H9 (cell line): ENCODE data around the gene MAPKAP1. TPM values are rescaled to one million over a fixed set of nuclear protein-coding genes. Genes with fewer than 3 reads are reported as not detected.

Source experiments
- DNase-seq: peaks from one replicate; pipeline ENCODE4 v3.0.0-alpha.2; 2017
- H2AFZ ChIP-seq: one replicate; pipeline ENCODE4 v1.6.1; 2013; ENCODE audit warnings: mild to moderate bottlenecking, low read length, control low read depth, moderate library complexity
- H2AK5ac ChIP-seq: 2 replicates; pipeline ENCODE4 v1.6.1; 2013; ENCODE audit warnings: low read length, control low read depth, mixed read lengths; ENCODE audit not compliant: insufficient read length
- H2BK120ac ChIP-seq: one replicate; pipeline ENCODE4 v1.6.1; 2013; ENCODE audit warnings: low read depth, mild to moderate bottlenecking, low read length, control low read depth, inconsistent platforms; ENCODE audit not compliant: poor library complexity, severe bottlenecking
- H2BK12ac ChIP-seq: 2 replicates; pipeline ENCODE4 v1.6.1; 2013; ENCODE audit warnings: low read length, control low read depth, mixed read lengths, low read depth; ENCODE audit not compliant: insufficient read length
- H2BK15ac ChIP-seq: 2 replicates; pipeline ENCODE4 v1.6.1; 2013; ENCODE audit warnings: low read depth, low read length, control low read depth
- H2BK20ac ChIP-seq: one replicate; pipeline ENCODE4 v1.6.1; 2013; ENCODE audit warnings: low read depth, mild to moderate bottlenecking, low read length, control low read depth, inconsistent platforms; ENCODE audit not compliant: poor library complexity, severe bottlenecking
- H2BK5ac ChIP-seq: 2 replicates; pipeline ENCODE4 v1.6.1; 2013; ENCODE audit warnings: low read length, control low read depth, mixed read lengths; ENCODE audit not compliant: insufficient read length
- H3K14ac ChIP-seq: 2 replicates; pipeline ENCODE4 v1.6.1; 2013; ENCODE audit warnings: low read length, control low read depth; ENCODE audit not compliant: insufficient read depth
- H3K18ac ChIP-seq: 2 replicates; pipeline ENCODE4 v1.6.1; 2013; ENCODE audit warnings: low read depth, mild to moderate bottlenecking, mixed read lengths, low read length, control low read depth; ENCODE audit not compliant: insufficient read length
- H3K23ac ChIP-seq: 2 replicates; pipeline ENCODE4 v1.6.1; 2013; ENCODE audit warnings: low read length, control low read depth, mixed read lengths, low read depth; ENCODE audit not compliant: insufficient read length
- H3K23me2 ChIP-seq: 2 replicates; pipeline ENCODE4 v1.6.1; 2013; ENCODE audit warnings: low read depth, mild to moderate bottlenecking, mixed read lengths, low read length, control low read depth; ENCODE audit not compliant: insufficient read length, poor library complexity, severe bottlenecking
- H3K27ac ChIP-seq: 2 replicates; pipeline ENCODE4 v1.5.1; 2013; ENCODE audit warnings: low read length, control low read depth, mixed read lengths, low read depth; ENCODE audit not compliant: insufficient read length
- H3K27me3 ChIP-seq: 2 replicates; pipeline ENCODE4 v1.6.1; 2013; ENCODE audit warnings: low read length, control low read depth, inconsistent platforms; ENCODE audit not compliant: insufficient read depth
- H3K4ac ChIP-seq: 2 replicates; pipeline ENCODE4 v1.6.1; 2013; ENCODE audit warnings: low read depth, mild to moderate bottlenecking, control low read depth, inconsistent platforms, low read length, moderate library complexity
- H3K4me1 ChIP-seq: 2 replicates; pipeline ENCODE4 v1.6.1; 2013; ENCODE audit warnings: low read length, control low read depth, inconsistent platforms; ENCODE audit not compliant: insufficient read depth
- H3K4me2 ChIP-seq: 2 replicates; pipeline ENCODE4 v1.6.1; 2013; ENCODE audit warnings: low read length, control low read depth, mixed read lengths; ENCODE audit not compliant: insufficient read length, insufficient read depth
- H3K56ac ChIP-seq: 2 replicates; pipeline ENCODE4 v1.6.1; 2013; ENCODE audit warnings: low read depth, mild to moderate bottlenecking, mixed read lengths, low read length, control low read depth; ENCODE audit not compliant: insufficient read length
- H3K79me1 ChIP-seq: 2 replicates; pipeline ENCODE4 v1.6.1; 2013; ENCODE audit warnings: low read depth, mild to moderate bottlenecking, moderate library complexity, low read length, control low read depth, inconsistent platforms; ENCODE audit not compliant: insufficient read depth, poor library complexity, severe bottlenecking
- H3K79me2 ChIP-seq: 2 replicates; pipeline ENCODE4 v1.6.1; 2013; ENCODE audit warnings: low read length, control low read depth, inconsistent platforms; ENCODE audit not compliant: insufficient read depth
- H3K9ac ChIP-seq: 2 replicates; pipeline ENCODE4 v1.6.1; 2013; ENCODE audit warnings: low read length, control low read depth, mixed read lengths; ENCODE audit not compliant: insufficient read length; ENCODE audit errors: extremely low read depth
- H3K9me3 ChIP-seq: one replicate; pipeline ENCODE4 v1.6.1; 2013; ENCODE audit warnings: low read depth, low read length, inconsistent platforms; ENCODE audit not compliant: control insufficient read depth
- H3T11ph ChIP-seq: one replicate; pipeline ENCODE4 v1.6.1; 2013; ENCODE audit warnings: mild to moderate bottlenecking, low read length, control low read depth, inconsistent platforms
- H4K20me1 ChIP-seq: one replicate; pipeline ENCODE4 v1.6.1; 2013; ENCODE audit not compliant: control insufficient read depth, insufficient read length, insufficient read depth
- H4K5ac ChIP-seq: 2 replicates; pipeline ENCODE4 v1.6.1; 2013; ENCODE audit warnings: low read depth, mild to moderate bottlenecking, mixed read lengths, low read length, control low read depth; ENCODE audit not compliant: insufficient read length
- H4K8ac ChIP-seq: replicated peaks from 2 replicates; pipeline ENCODE4 v1.6.1; 2013; ENCODE audit warnings: low read length, control low read depth, mixed read lengths, low read depth; ENCODE audit not compliant: insufficient read length
- H4K91ac ChIP-seq: 2 replicates; pipeline ENCODE4 v1.6.1; 2013; ENCODE audit warnings: low read depth, mild to moderate bottlenecking, moderate library complexity, mixed read lengths, low read length, control low read depth; ENCODE audit not compliant: insufficient read length
- H3K27ac Mint-ChIP-seq, 3 experiments: 2 replicates in 2 of 3; 3 replicates in 1 of 3; pipeline ENCODE4 v1.8.0; 2020 to 2021; ENCODE audit warnings: mixed read lengths in 3 of 3, mild to moderate bottlenecking in 1 of 3, moderate library complexity in 1 of 3
- H3K27me3 Mint-ChIP-seq: 2 replicates; pipeline ENCODE4 v1.8.0; 2021; ENCODE audit warnings: low read depth, mild to moderate bottlenecking, moderate library complexity, mixed read lengths
- H3K36me3 Mint-ChIP-seq, 3 experiments: 2 replicates in 2 of 3; 3 replicates in 1 of 3; pipeline ENCODE4 v1.8.0; 2020 to 2021; ENCODE audit warnings: low read depth in 3 of 3, mixed read lengths in 3 of 3; ENCODE audit not compliant: insufficient read depth in 1 of 3
- H3K4me1 Mint-ChIP-seq, 2 experiments: 2 replicates each; pipeline ENCODE4 v1.8.0; 2020; ENCODE audit warnings: mixed read lengths in 2 of 2
- H3K4me3 Mint-ChIP-seq, 2 experiments: 2 replicates in 1 of 2; 3 replicates in 1 of 2; pipeline ENCODE4 v1.8.0; 2020 to 2021; ENCODE audit warnings: mild to moderate bottlenecking in 2 of 2, mixed read lengths in 2 of 2, moderate library complexity in 1 of 2
- H3K9me3 Mint-ChIP-seq, 2 experiments: 2 replicates in 1 of 2; 3 replicates in 1 of 2; pipeline ENCODE4 v1.8.0; 2020; ENCODE audit warnings: mild to moderate bottlenecking in 2 of 2, mixed read lengths in 2 of 2, moderate library complexity in 1 of 2
- CTCF ChIP-seq: fragments of 200-600 bp; sonication (generic); conservative IDR thresholded peaks from 3 replicates; pipeline ENCODE4 v1.8.0; 2021; ENCODE audit warnings: antibody characterized with exemption, mild to moderate bottlenecking
- WGBS: extraction: QIAGEN DNeasy Blood & Tissue Kit; methylation state at CpG from one replicate; pipeline ENCODE4 v1.1.7; 2013; ENCODE audit warnings: missing lambda C conversion rate, low lambda C conversion rate, mixed read lengths; ENCODE audit not compliant: insufficient read length; ENCODE audit errors: extremely low coverage; 5-methylcytosine and 5-hydroxymethylcytosine counted together
- total RNA-seq: library from RNA; stranded (reverse); gene quantifications from 2 replicates; pipeline ENCODE4 v1.2.1, GENCODE V29; 2021

Gene MAPKAP1
- total RNA-seq, 1 experiment from 2014 or later, result 97.0 TPM

- Histone ChIP-seq H2BK120ac (no peak overlapping the region), H2BK15ac (no peak overlapping the region), H3K4me1 (no peaks in the 10 kb centered on the region; the same call in 1 of the 2 replicates), H4K5ac (no peak overlapping the region), H2BK5ac (no peak overlapping the region), H2AFZ (no peak overlapping the region), H2AK5ac (no peak overlapping the region), H3K79me1 (no peaks in the 10 kb centered on the region), H3K9ac (no peak overlapping the region), H3K27me3 (no peaks in the 10 kb centered on the region), H3K4ac (no peak overlapping the region), H3T11ph (no peak overlapping the region), H4K20me1 (no peaks in the 10 kb centered on the region), H3K18ac (no peak overlapping the region), H4K91ac (no peak overlapping the region), H3K23ac (no peak overlapping the region), H2BK20ac (no peak overlapping the region), H4K8ac (no peak overlapping the region), H3K9me3 (no peaks in the 10 kb centered on the region), H2BK12ac (no peak overlapping the region), H3K14ac (no peak overlapping the region), H3K79me2 (no peaks in the 10 kb centered on the region), H3K27ac (no peak overlapping the region), H3K56ac (no peak overlapping the region), H3K4me2 (no peak overlapping the region), H3K23me2 (no peaks in the 10 kb centered on the region)
- Mint-ChIP-seq H3K36me3 (no peaks in the 10 kb centered on the region; a peak in 2 of 7 replicates), H3K9me3 (no peaks in the 10 kb centered on the region), H3K4me3 (no peak overlapping the region), H3K4me1 (peaks cover 5 to 13% of the 10 kb centered on the region in 2 experiments), H3K27me3 (no peaks in the 10 kb centered on the region), H3K27ac (no peak overlapping the region; a peak in 1 of 7 replicates)
- WGBS, result no CpG with 5 or more reads among the region's 24 CpGs
- DNase-seq, result peak; percentile 14
- no peak for TF ChIP-seq CTCF
Measured at GRCh38 chr9:125436613-125437443, 270.2 kb downstream of the MAPKAP1 start.
